ENCODE measurements around the gene NAGPA. TPM values are rescaled to one million over a fixed set of nuclear protein-coding genes. Genes with fewer than 3 reads are reported as not detected.
A peak's percentile ranks its signal among the peaks of the same experiment; 100 is the strongest.

Gene NAGPA
- total and polyA plus RNA-seq, 2 of the 13 experiments (the other 11 are each of a cell fraction or from before 2014, with no cell fraction given): 27.1 to 60.3 TPM

- TF ChIP-seq ZNF142 (CRISPR knock-in tag; IDR thresholded peaks at IDR 0.05) (0 out of 2 replicates have a peak, but pooled peaks have one; percentile 61), GLI4 (CRISPR knock-in tag; IDR thresholded peaks at IDR 0.05; ENCODE audit: borderline replicate concordance) (no peak), REST (IDR thresholded peaks at IDR 0.05; ENCODE audit: borderline replicate concordance in 1 of 2, low read depth in 1 of 2, low read length in 2 of 2) (peak; percentile 1 to 86), TBL1XR1 (IDR thresholded peaks at IDR 0.05; ENCODE audit: borderline replicate concordance, low read length, partially characterized antibody) (no peak), ZNF605 (CRISPR knock-in tag; IDR thresholded peaks at IDR 0.05) (peak; percentile 63; the same call in 1 of the 2 replicates), SKI (IDR thresholded peaks at IDR 0.05; ENCODE audit: partially characterized antibody) (no peak), MED1 (CRISPR knock-in tag; IDR thresholded peaks at IDR 0.05) (peak; percentile 51; the same call in 1 of the 2 replicates), HNF4A (CRISPR knock-in tag; IDR thresholded peaks at IDR 0.05) (peak; percentile 23; the same call in 1 of the 2 replicates), NCOR1 (IDR thresholded peaks at IDR 0.05; ENCODE audit: borderline replicate concordance, low read length) (no peak), ZNF781 (CRISPR knock-in tag; IDR thresholded peaks at IDR 0.05; ENCODE audit: borderline replicate concordance, not compliant biosample characterization) (peak; percentile 56), REPIN1 (CRISPR knock-in tag; IDR thresholded peaks at IDR 0.05; ENCODE audit: borderline replicate concordance, low read depth) (0 out of 2 replicates have a peak, but pooled peaks have one; percentile 11), HHEX (CRISPR knock-in tag; IDR thresholded peaks at IDR 0.05) (no peak), ZNF550 (CRISPR knock-in tag; IDR thresholded peaks at IDR 0.05; ENCODE audit: borderline replicate concordance) (0 out of 2 replicates have a peak, but pooled peaks have one; percentile 38), ASH2L (IDR thresholded peaks at IDR 0.05; ENCODE audit: insufficient read length, low read depth, low read length) (peak; percentile 39), ZBTB7B (CRISPR knock-in tag; IDR thresholded peaks at IDR 0.05) (0 out of 2 replicates have a peak, but pooled peaks have one; percentile 28), SMC3 (IDR thresholded peaks at IDR 0.05; ENCODE audit: low read length) (peak; percentile 85)
- TF ChIP-seq, protein P1, sequence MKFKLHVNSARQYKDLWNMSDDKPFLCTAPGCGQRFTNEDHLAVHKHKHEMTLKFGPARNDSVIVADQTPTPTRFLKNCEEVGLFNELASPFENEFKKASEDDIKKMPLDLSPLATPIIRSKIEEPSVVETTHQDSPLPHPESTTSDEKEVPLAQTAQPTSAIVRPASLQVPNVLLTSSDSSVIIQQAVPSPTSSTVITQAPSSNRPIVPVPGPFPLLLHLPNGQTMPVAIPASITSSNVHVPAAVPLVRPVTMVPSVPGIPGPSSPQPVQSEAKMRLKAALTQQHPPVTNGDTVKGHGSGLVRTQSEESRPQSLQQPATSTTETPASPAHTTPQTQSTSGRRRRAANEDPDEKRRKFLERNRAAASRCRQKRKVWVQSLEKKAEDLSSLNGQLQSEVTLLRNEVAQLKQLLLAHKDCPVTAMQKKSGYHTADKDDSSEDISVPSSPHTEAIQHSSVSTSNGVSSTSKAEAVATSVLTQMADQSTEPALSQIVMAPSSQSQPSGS (CRISPR knock-in tag; IDR thresholded peaks at IDR 0.05): 0 out of 2 replicates have a peak, but pooled peaks have one; percentile 19
- TF ChIP-seq, protein P2, sequence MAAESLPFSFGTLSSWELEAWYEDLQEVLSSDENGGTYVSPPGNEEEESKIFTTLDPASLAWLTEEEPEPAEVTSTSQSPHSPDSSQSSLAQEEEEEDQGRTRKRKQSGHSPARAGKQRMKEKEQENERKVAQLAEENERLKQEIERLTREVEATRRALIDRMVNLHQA (CRISPR knock-in tag; IDR thresholded peaks at IDR 0.05): no peak
Observed at GRCh38 chr16:5042574-5043171, 8.9 kb upstream of the NAGPA start (continued).

All from HepG2 (cell line).